ENCODE results near the gene HARBI1.

The HARBI1 gene

GRCh38 chr11:46554213-46555147, 62.5 kb downstream of the HARBI1 start:
- no peak for DNase-seq (ENCODE audit: low read depth in 4 of 4, low spot score in 1 of 4)

- DNase-seq (ENCODE audit: low read depth in 4 of 4, low spot score in 1 of 4), result no peak
These were observed 63.2 kb downstream of the HARBI1 start for GRCh38 chr11:46553814-46554212.
